ENCODE measurements around the gene LRMDA.

Gene LRMDA

GRCh38 chr10:75565286-75566251 is 134.1 kb downstream of the LRMDA start:
- peaks cover 72% of the 10 kb centered on the region for H3K9me3 Mint-ChIP-seq

GRCh38 chr10:75568450-75569130 is 137.2 kb downstream of the LRMDA start:
- Mint-ChIP-seq H3K27ac (peak overlapping the region; percentile 60), H3K9me3 (peaks cover 80% of the 10 kb centered on the region), H3K27me3 (ENCODE audit: low read depth, poor library complexity) (peaks cover 3% of the 10 kb centered on the region)

More at GRCh38 chr10:75565286-75566251, 134.1 kb downstream of the LRMDA start:
- no peak overlapping the region for H3K4me3 Mint-ChIP-seq
- H3K4me1 Mint-ChIP-seq = peaks cover 25% of the 10 kb centered on the region
- peaks cover 3% of the 10 kb centered on the region for H3K27me3 Mint-ChIP-seq (ENCODE audit: low read depth, poor library complexity)
- TF ChIP-seq CTCF (IDR thresholded peaks at IDR 0.05) = no peak
- no peak overlapping the region for H3K27ac Mint-ChIP-seq
- peaks cover 48% of the 10 kb centered on the region for H3K36me3 Mint-ChIP-seq (ENCODE audit: low read depth)
- DNase-seq = no peak

DNA sequence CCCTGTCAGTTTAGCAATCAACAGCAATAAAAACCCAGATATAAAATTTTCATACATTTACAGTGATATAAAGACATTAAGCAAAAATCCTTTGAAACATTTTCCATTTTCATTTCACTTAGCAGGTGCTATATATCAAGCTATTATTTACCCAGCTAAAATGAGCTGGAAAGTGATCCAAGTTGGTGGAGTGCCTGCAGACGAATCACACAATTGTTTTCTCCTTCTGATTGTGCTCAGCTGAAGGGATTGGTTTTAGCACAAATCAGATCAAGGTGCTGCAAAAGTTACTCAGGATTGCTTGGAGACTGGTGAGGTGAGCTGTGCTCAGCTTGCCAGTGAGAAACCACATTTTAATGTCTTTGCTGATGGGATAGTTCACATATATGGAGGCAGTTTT is 138.1 kb downstream of the LRMDA start:
- TF ChIP-seq CTCF (IDR thresholded peaks at IDR 0.05) = no peak
- Mint-ChIP-seq H3K27me3 (ENCODE audit: low read depth, poor library complexity) (peaks cover 3% of the 10 kb centered on the region), H3K9me3 (peaks cover 82% of the 10 kb centered on the region), H3K4me3 (no peak overlapping the region), H3K27ac (no peak overlapping the region), H3K4me1 (peaks cover 25% of the 10 kb centered on the region), H3K36me3 (ENCODE audit: low read depth) (peaks cover 71% of the 10 kb centered on the region)
- no peak for DNase-seq

More at GRCh38 chr10:75568450-75569130, 137.2 kb downstream of the LRMDA start:
- Mint-ChIP-seq H3K4me1 (peaks cover 25% of the 10 kb centered on the region), H3K36me3 (ENCODE audit: low read depth) (peaks cover 65% of the 10 kb centered on the region), H3K4me3 (no peak overlapping the region)
- TF ChIP-seq CTCF (IDR thresholded peaks at IDR 0.05) = no peak
- no peak for DNase-seq

DNA sequence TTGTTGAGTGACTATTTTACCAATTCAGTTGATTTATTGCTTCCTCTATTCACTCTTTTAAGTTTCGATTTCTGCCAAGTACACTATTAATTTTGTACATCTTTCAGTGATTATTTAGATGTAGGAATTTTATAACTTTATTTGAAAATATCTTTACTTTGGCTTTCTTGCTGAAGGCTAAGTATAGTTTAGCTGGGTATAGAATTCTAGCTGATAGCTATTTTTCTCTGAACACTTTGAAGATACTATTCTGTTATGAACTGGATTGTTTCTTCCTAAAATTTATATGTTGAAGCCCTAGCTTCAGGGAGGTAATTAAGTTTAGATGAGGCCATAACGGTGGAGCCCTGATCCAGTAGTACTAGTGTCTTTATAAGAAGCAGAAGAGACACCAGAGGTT is 141.1 kb downstream of the LRMDA start:
- H3K4me1 Mint-ChIP-seq = peaks cover 38% of the 10 kb centered on the region
- peaks cover 2% of the 10 kb centered on the region for H3K27me3 Mint-ChIP-seq (ENCODE audit: low read depth, poor library complexity)
- H3K27ac Mint-ChIP-seq = no peak overlapping the region
- no peak for TF ChIP-seq CTCF (IDR thresholded peaks at IDR 0.05)
- peaks cover 62% of the 10 kb centered on the region for H3K36me3 Mint-ChIP-seq (ENCODE audit: low read depth)
- peaks cover 81% of the 10 kb centered on the region for H3K9me3 Mint-ChIP-seq
- DNase-seq = no peak
- H3K4me3 Mint-ChIP-seq = no peak overlapping the region

- Mint-ChIP-seq H3K36me3 (ENCODE audit: low read depth) (peaks cover 80% of the 10 kb centered on the region), H3K4me3 (no peak overlapping the region), H3K27ac (no peak overlapping the region), H3K4me1 (peaks cover 15% of the 10 kb centered on the region), H3K9me3 (peaks cover 98% of the 10 kb centered on the region), H3K27me3 (ENCODE audit: low read depth, poor library complexity) (peaks cover 2% of the 10 kb centered on the region)
- DNase-seq = no peak
- no peak for TF ChIP-seq CTCF (IDR thresholded peaks at IDR 0.05)
Observed at GRCh38 chr10:75575940-75576339, 144.5 kb downstream of the LRMDA start.

Data from nephron progenitor cell (in vitro differentiated cells).